PC-9 (cell line): ENCODE results near the gene EML2. TPM values are rescaled to one million over a fixed set of nuclear protein-coding genes. Genes with fewer than 3 reads are reported as not detected.
A peak's percentile ranks its signal among the peaks of the same experiment; 100 is the strongest.
"Not testable (repeated sequence)": the region's sequence is repeated elsewhere in the genome, so short reads cannot be mapped to it uniquely, and the experiment has no call there.

Source experiments
- Bru-seq: library from RNA; stranded (reverse); fragments of 400-500 nt; gene quantifications from one replicate; lab custom pipeline; 2021; lab: Mats Ljungman, UMichigan
- BruChase-seq, 2 experiments: library from RNA; stranded (reverse); fragments of 400-500 nt; gene quantifications; one replicate each; lab custom pipeline; 2021; lab: Mats Ljungman, UMichigan
- BruUV-seq: library from RNA; stranded (reverse); fragments of 400-500 nt; replicated peaks from 2 replicates; lab custom pipeline; 2021; lab: Mats Ljungman, UMichigan
- CTCF ChIA-PET: fragments of 300-600 bp; sonication (Branson Sonifier 250); formaldehyde crosslinking; loops from one replicate; lab custom pipeline; 2022; ENCODE audit warnings: antibody characterized with exemption; lab: Charles Lee
- POLR2A ChIA-PET: fragments of 300-600 bp; sonication (Branson Sonifier 250); formaldehyde crosslinking; loops from one replicate; lab custom pipeline; 2022; ENCODE audit warnings: antibody characterized with exemption; ENCODE audit not compliant: unreplicated experiment; lab: Charles Lee
- DNase-seq, 2 experiments: peaks; one replicate each; pipeline versions ENCODE4 v3.0.0 to v3.0.0-alpha.2; 2015 to 2022; ENCODE audit warnings: mixed read lengths in 1 of 2
- H2AFZ ChIP-seq: fragments of 200-600 bp; sonication (generic); 2 replicates; pipeline ENCODE4 v1.8.1; 2017; ENCODE audit warnings: antibody characterized with exemption
- H3F3A ChIP-seq: fragments of 200-600 bp; sonication (generic); 2 replicates; pipeline ENCODE4 v1.8.1; 2017; ENCODE audit warnings: antibody characterized with exemption, mild to moderate bottlenecking, low read depth; ENCODE audit not compliant: insufficient read depth
- H3K27ac ChIP-seq: fragments of 200-600 bp; sonication (generic); 2 replicates; pipeline ENCODE4 v1.6.1; 2016; ENCODE audit warnings: mixed run types
- H3K27me3 ChIP-seq: fragments of 200-600 bp; sonication (generic); 2 replicates; pipeline ENCODE4 v1.6.1; 2016; ENCODE audit warnings: low read depth, mixed run types; ENCODE audit not compliant: insufficient read depth
- H3K36me3 ChIP-seq: fragments of 200-600 bp; sonication (generic); 2 replicates; pipeline ENCODE4 v1.6.1; 2016; ENCODE audit warnings: low read depth, mixed run types
- H3K4me1 ChIP-seq: fragments of 200-600 bp; sonication (generic); replicated peaks from 2 replicates; pipeline ENCODE4 v1.6.1; 2016; ENCODE audit warnings: mixed run types; ENCODE audit not compliant: insufficient read depth
- H3K4me2 ChIP-seq: fragments of 200-600 bp; sonication (generic); 2 replicates; pipeline ENCODE4 v1.6.1; 2017; ENCODE audit warnings: mixed run types
- H3K4me3 ChIP-seq: fragments of 200-600 bp; sonication (generic); 2 replicates; pipeline ENCODE4 v1.6.1; 2016; ENCODE audit warnings: mixed run types
- H3K79me2 ChIP-seq: fragments of 200-600 bp; sonication (generic); 2 replicates; pipeline ENCODE4 v1.6.1; 2017; ENCODE audit warnings: low read depth, mixed run types
- H3K9me2 ChIP-seq: fragments of 200-600 bp; sonication (generic); 2 replicates; pipeline ENCODE4 v1.8.1; 2017; ENCODE audit warnings: mild to moderate bottlenecking; ENCODE audit not compliant: insufficient read depth
- H3K9me3 ChIP-seq: fragments of 200-600 bp; sonication (generic); 2 replicates; pipeline ENCODE4 v1.8.1; 2016; ENCODE audit warnings: low read depth; ENCODE audit not compliant: insufficient read depth
- H4K20me1 ChIP-seq: fragments of 200-600 bp; sonication (generic); 2 replicates; pipeline ENCODE4 v1.8.1; 2017; ENCODE audit not compliant: insufficient read depth
- EZH2 ChIP-seq: fragments of 200-600 bp; sonication (generic); IDR thresholded peaks from 2 replicates; pipeline ENCODE4 v1.8.0; 2017; ENCODE audit warnings: antibody characterized with exemption, low read depth
- intact Hi-C: fragments of 100-400 bp; cut with micrococcal nuclease; formaldehyde crosslinking; loops from one replicate; pipeline ENCODE4 v1.10.0; 2022; ENCODE audit not compliant: unreplicated experiment
- long read RNA-seq: library from polyadenylated mRNA; stranded (forward); transcript quantifications from one replicate; pipeline ENCODE4 v2.0.0, GENCODE V29; 2022
- total RNA-seq: library from RNA; stranded (reverse); gene quantifications from 2 replicates; pipeline ENCODE4 v1.2.3, GENCODE V29; 2021
- TF ChIP-seq, protein P1 (sequence below): fragments of 200-600 bp; sonication (generic); conservative IDR thresholded peaks from 2 replicates; pipeline ENCODE4 v1.6.1; 2017; ENCODE audit warnings: mixed run types, antibody characterized with exemption, mild to moderate bottlenecking, moderate library complexity

EML2 gene, protein sequence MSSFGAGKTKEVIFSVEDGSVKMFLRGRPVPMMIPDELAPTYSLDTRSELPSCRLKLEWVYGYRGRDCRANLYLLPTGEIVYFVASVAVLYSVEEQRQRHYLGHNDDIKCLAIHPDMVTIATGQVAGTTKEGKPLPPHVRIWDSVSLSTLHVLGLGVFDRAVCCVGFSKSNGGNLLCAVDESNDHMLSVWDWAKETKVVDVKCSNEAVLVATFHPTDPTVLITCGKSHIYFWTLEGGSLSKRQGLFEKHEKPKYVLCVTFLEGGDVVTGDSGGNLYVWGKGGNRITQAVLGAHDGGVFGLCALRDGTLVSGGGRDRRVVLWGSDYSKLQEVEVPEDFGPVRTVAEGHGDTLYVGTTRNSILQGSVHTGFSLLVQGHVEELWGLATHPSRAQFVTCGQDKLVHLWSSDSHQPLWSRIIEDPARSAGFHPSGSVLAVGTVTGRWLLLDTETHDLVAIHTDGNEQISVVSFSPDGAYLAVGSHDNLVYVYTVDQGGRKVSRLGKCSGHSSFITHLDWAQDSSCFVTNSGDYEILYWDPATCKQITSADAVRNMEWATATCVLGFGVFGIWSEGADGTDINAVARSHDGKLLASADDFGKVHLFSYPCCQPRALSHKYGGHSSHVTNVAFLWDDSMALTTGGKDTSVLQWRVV
- total RNA-seq (61.7 and 68.9 TPM in 2 replicates), Bru-seq, nascent RNA (percentile 52 among the genes with signal in this experiment), BruChase-seq, experiment 1, labeled RNA remaining after a 2-hour chase (percentile 54 among the genes with signal in this experiment), BruChase-seq, experiment 2, labeled RNA remaining after a 6-hour chase (percentile 56 among the genes with signal in this experiment)
- long read RNA-seq, partial matches to known transcripts, result 0 of 6 reads
- long read RNA-seq, other reads (novel, unspliced or antisense), result 6 of 6 reads

DNA sequence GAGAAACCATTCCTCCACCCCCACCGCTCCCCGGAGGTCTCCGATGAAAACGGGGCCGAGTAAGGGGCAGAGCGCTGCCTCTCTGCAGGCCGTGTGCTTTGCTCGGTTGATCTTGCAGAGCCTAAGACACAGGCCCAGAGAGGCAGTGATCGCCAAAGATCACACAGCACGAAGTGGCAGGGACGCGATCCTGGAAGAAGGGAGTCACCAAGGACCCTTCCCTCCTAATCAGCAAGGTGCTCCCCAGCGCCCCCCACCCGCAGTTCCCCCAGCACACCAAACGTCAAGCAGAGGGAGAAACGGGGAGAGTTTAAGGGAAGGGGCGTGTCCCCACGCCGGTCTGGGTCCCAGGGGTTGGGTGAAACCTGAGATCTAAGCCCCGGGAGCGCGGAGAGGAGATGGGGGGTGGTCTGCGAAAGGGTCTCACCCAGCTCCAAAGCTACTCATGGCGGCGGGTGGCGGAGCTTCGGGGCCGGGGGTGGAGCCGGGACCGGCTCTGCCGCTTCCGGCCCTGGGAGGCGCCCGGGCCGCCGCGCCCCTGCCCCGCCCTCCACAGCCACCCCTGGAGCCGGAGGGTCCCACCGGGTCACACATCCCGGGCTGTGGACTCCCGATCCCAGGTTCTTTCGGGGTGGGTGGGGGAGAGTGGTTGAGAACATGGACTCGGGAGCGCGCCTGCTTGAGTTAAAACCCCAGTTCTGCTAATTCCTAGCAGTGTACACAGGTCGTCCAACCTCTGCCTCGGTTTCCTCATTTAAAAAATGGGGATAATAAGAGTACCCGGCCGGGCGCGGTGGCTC is at the start of gene EML2:
TSS of gene EML2 (minus strand) at position 468 of the 800 bp plus-strand sequence. CDS start at position 447, 21 bp downstream.
- H3K79me2 ChIP-seq, result no peaks in the 10 kb centered on the region; the same call in 1 of the 2 replicates
- ChIA-PET CTCF (interaction anchor here (0.6 kb wide), 3 partner anchors 26 to 113 kb away, joined by 3 to 12 read pairs (median 3); no protein-coding TSS in a partner anchor), POLR2A (no interaction called here)
- H3K27ac ChIP-seq, result peak within 1 kb of the TSS; percentile 88; the same call in 1 of the 2 replicates
- no peaks in the 10 kb centered on the region for H4K20me1 ChIP-seq
- peak within 1 kb of the TSS; percentile 94 for H2AFZ ChIP-seq
- H3K9me2 ChIP-seq, result no peaks in the 10 kb centered on the region
- H3K27me3 ChIP-seq, result no peaks in the 10 kb centered on the region
- H3F3A ChIP-seq, result peaks cover 57% of the 10 kb centered on the region
- H3K4me1 ChIP-seq, result peaks cover 38% of the 10 kb centered on the region
- intact Hi-C loops, result no loop called here
- no peaks in the 10 kb centered on the region for H3K36me3 ChIP-seq
- H3K9me3 ChIP-seq, result no peaks in the 10 kb centered on the region
- peak within 1 kb of the TSS; percentile 86 for H3K4me2 ChIP-seq
- TSS peak; percentile 49 for BruUV-seq
- no peak for TF ChIP-seq EZH2
- TF ChIP-seq, protein P1, sequence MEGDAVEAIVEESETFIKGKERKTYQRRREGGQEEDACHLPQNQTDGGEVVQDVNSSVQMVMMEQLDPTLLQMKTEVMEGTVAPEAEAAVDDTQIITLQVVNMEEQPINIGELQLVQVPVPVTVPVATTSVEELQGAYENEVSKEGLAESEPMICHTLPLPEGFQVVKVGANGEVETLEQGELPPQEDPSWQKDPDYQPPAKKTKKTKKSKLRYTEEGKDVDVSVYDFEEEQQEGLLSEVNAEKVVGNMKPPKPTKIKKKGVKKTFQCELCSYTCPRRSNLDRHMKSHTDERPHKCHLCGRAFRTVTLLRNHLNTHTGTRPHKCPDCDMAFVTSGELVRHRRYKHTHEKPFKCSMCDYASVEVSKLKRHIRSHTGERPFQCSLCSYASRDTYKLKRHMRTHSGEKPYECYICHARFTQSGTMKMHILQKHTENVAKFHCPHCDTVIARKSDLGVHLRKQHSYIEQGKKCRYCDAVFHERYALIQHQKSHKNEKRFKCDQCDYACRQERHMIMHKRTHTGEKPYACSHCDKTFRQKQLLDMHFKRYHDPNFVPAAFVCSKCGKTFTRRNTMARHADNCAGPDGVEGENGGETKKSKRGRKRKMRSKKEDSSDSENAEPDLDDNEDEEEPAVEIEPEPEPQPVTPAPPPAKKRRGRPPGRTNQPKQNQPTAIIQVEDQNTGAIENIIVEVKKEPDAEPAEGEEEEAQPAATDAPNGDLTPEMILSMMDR, result no peak; the same call in 1 of the 2 replicates
- H3K4me3 ChIP-seq, result peak within 1 kb of the TSS; percentile 77
- DNase-seq, result peak in 1 of 2 experiments; percentile 42

DNA sequence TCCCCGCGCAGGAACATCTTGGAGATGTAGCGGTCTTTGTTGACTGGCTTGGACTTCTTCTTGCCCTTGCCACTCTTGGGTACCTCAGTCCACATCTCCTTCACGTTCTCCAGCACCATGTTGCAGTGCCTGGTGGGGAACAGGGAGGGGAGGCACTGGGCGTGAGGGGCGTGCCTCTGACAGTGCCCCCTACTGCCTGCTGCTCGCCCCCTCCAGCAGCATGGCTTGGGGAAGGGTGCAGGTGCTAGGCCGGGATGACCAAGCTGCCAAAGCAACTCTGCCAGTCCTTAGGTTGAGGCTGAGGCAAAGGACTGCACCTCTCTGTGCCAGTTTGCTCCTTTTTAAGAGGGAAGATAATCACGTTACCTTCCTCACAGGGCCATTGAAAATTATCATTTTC is 48.4 kb upstream of the EML2 start:
- H2AFZ ChIP-seq, result no peak overlapping the region
- H3K36me3 ChIP-seq, result peaks cover 30% of the 10 kb centered on the region; the same call in 1 of the 2 replicates
- no peaks in the 10 kb centered on the region for H3K9me2 ChIP-seq
- no TSS peak for BruUV-seq
- ChIA-PET CTCF (no interaction called here), POLR2A (no interaction called here)
- H3K4me2 ChIP-seq, result no peak overlapping the region
- no peak overlapping the region for H3K27ac ChIP-seq
- H3K4me3 ChIP-seq, result no peak overlapping the region
- H3K9me3 ChIP-seq, result no peaks in the 10 kb centered on the region
- TF ChIP-seq, protein P1, result no peak
- TF ChIP-seq EZH2, result no peak
- H3K79me2 ChIP-seq, result peaks cover 33% of the 10 kb centered on the region
- no peak for DNase-seq
- peaks cover 25% of the 10 kb centered on the region for H4K20me1 ChIP-seq
- no peaks in the 10 kb centered on the region for H3K27me3 ChIP-seq
- peaks cover 63% of the 10 kb centered on the region for H3F3A ChIP-seq
- intact Hi-C loops, result no loop called here
- peaks cover 7% of the 10 kb centered on the region for H3K4me1 ChIP-seq

DNA sequence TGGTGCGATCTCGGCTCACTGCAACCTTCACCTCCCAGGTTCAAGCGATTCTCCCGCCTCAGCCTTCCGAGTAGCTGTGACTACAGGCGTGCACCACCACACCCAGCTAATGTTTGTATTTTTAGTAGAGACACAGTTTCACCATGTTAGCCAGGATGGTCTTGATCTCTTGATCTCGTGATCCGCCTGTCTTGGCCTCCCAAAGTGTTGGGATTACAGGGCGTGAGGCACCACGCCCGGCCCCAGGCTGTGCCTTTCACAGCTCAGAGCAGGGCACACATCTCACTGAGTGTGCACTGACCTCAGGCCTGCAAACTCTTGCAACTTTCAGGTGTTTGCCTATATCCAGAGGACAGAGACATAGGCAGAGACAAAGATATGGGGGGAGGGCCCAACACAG is 45.8 kb upstream of the EML2 start:
- DNase-seq, H3K4me1 ChIP-seq, BruUV-seq, intact Hi-C loops, H3K4me3 ChIP-seq, H3K4me2 ChIP-seq, H3K27me3 ChIP-seq, CTCF ChIA-PET, H3K27ac ChIP-seq, H3K9me3 ChIP-seq, H2AFZ ChIP-seq, H3K9me2 ChIP-seq: not testable (repeated sequence)
- H3F3A ChIP-seq, result peaks cover 76% of the 10 kb centered on the region
- H3K79me2 ChIP-seq, result peaks cover 18% of the 10 kb centered on the region
- H3K36me3 ChIP-seq, result peaks cover 30% of the 10 kb centered on the region; the same call in 1 of the 2 replicates
- POLR2A ChIA-PET, result interaction anchor here (0.6 kb wide), 3 partner anchors 13 to 727 kb away, joined by 4 to 13 read pairs (median 9); no protein-coding TSS in a partner anchor
- H4K20me1 ChIP-seq, result peaks cover 25% of the 10 kb centered on the region
